Stomach (tissue), 9 donors: Measurements from ENCODE around the gene UCK2. TPM values are rescaled to one million over a fixed set of nuclear protein-coding genes. Genes with fewer than 3 reads are reported as not detected.
A peak's percentile ranks its signal among the peaks of the same experiment; 100 is the strongest.

ENCODE experiments used
- DNase-seq, 2 donors: peaks; one replicate each; pipeline versions ENCODE4 v3.0.0 to v3.0.0-alpha.2; 2013 to 2019
- H3K27ac ChIP-seq, 5 donors: fragments of 200-600 bp in 4 of 5; sonication (generic) in 4 of 5; one replicate each; pipeline ENCODE4 v1.5.1; 2013 to 2019; ENCODE audit warnings: mild to moderate bottlenecking in 1 of 5, moderate library complexity in 1 of 5
- H3K27me3 ChIP-seq, 3 donors: fragments of 200-600 bp; sonication (generic); one replicate each; pipeline ENCODE4 v1.5.1; 2017 to 2019; ENCODE audit warnings: mixed run types in 1 of 3
- H3K36me3 ChIP-seq, 4 donors: fragments of 200-600 bp; sonication (generic); 1 replicate in 3 of 4; 2 replicates in 1 of 4; pipeline ENCODE4 v1.5.1; 2016 to 2019
- H3K4me1 ChIP-seq, 4 donors: fragments of 200-600 bp; sonication (generic); one replicate each; pipeline ENCODE4 v1.5.1; 2016 to 2019
- H3K4me3 ChIP-seq, 4 donors: fragments of 200-600 bp; sonication (generic) in 3 of 4; one replicate each; pipeline ENCODE4 v1.5.1; 2016 to 2019; ENCODE audit warnings: mild to moderate bottlenecking in 1 of 4
- H3K9me3 ChIP-seq, 4 donors: fragments of 200-600 bp; sonication (generic); one replicate each; pipeline ENCODE4 v1.5.1; 2016 to 2019
- CTCF ChIP-seq, 7 experiments: fragments of 450-650 bp in 4 of 7; fragments of 200-600 bp in 3 of 7; sonication (generic) in 3 of 7; IDR thresholded peaks; one replicate each; pipeline ENCODE4 v1.5.1; 2016 to 2019; ENCODE audit warnings: antibody characterized with exemption in 7 of 7, control low read depth in 2 of 7, mild to moderate bottlenecking in 1 of 7
- EP300 ChIP-seq: sonication (generic); formaldehyde crosslinking; IDR thresholded peaks from one replicate; pipeline ENCODE4 v1.6.1; 2017; ENCODE audit warnings: antibody characterized with exemption
- POLR2A ChIP-seq, 4 donors: fragments of 450-650 bp; IDR thresholded peaks; one replicate each; pipeline ENCODE4 v1.6.1; 2016; ENCODE audit warnings: antibody characterized with exemption in 4 of 4, control low read depth in 2 of 4, mild to moderate bottlenecking in 1 of 4, moderate library complexity in 1 of 4
- POLR2AphosphoS5 ChIP-seq, 3 donors: sonication (generic); formaldehyde crosslinking; IDR thresholded peaks; one replicate each; pipeline ENCODE4 v1.6.1; 2016; ENCODE audit warnings: antibody characterized with exemption in 3 of 3
- WGBS, 5 donors: extraction: QIAGEN DNeasy Blood & Tissue Kit in 3 of 5; methylation state at CpG; one replicate each; pipeline versions ENCODE4 v1.1.5 to v1.1.7; 2013 to 2018; 5-methylcytosine and 5-hydroxymethylcytosine counted together
- intact Hi-C: fragments of 100-400 bp; cut with DNase I; formaldehyde crosslinking; loops from one replicate; pipeline ENCODE4 v1.15.1; 2023; ENCODE audit warnings: low total_unique reads
- polyA plus RNA-seq, 3 donors: library from polyadenylated mRNA; stranded (reverse); fragments of 200-250 nt; gene quantifications; one replicate each; pipeline ENCODE4 v1.2.3, GENCODE V29; 2013
- total RNA-seq, 5 donors: library from RNA; depleted of rRNA; stranded (reverse); fragments of >200 nt; gene quantifications; one replicate each; pipeline versions ENCODE4 v1.1.0 to v1.2.3, GENCODE V29; 2014 to 2016
- donor health status: healthy with polysubstance abuse.
- donor health status: Bipolar disorder and iron deficiency.
- donor health status: healthy.

The UCK2 gene
- total and polyA plus RNA-seq, 8 donors, result 12.3 to 72.8 (median 30.3) TPM

DNA sequence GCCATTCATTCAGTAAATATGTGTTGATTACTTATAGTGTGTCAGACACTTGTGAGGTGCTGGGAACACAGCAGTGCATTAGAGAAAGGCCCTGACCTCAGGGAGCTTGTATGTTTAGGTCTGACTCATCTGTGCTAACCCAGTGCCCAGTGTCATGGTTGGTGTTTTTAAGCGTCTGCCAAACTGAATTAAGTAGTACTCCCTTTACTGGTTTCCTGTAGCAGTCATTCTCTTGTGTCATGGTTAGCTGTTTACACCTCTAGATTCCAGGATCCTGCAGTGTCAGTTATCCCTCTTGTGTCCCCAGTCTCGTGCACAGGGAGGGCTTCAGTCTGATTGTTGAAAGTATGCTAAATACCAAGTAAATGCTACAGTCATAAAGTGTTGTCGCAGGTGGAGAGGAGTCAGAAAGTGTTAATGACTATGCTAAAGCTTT is 14.2 kb downstream of the UCK2 start:
- no peak overlapping the region for H3K27ac ChIP-seq
- H3K9me3 ChIP-seq, result no peaks in the 10 kb centered on the region
- H3K27me3 ChIP-seq, result no peaks in the 10 kb centered on the region
- no peak for DNase-seq
- no peaks in the 10 kb centered on the region for H3K36me3 ChIP-seq
- peaks cover 13 to 80% (median 59%) of the 10 kb centered on the region in 4 donors for H3K4me1 ChIP-seq
- intact Hi-C loops, result no loop called here
- no peak overlapping the region for H3K4me3 ChIP-seq
- no peak for TF ChIP-seq CTCF (IDR thresholded peaks at IDR 0.05)
- 76 to 83% (median 81%) methylated on average over 3 of the region's 3 CpGs for WGBS, 5 donors

DNA sequence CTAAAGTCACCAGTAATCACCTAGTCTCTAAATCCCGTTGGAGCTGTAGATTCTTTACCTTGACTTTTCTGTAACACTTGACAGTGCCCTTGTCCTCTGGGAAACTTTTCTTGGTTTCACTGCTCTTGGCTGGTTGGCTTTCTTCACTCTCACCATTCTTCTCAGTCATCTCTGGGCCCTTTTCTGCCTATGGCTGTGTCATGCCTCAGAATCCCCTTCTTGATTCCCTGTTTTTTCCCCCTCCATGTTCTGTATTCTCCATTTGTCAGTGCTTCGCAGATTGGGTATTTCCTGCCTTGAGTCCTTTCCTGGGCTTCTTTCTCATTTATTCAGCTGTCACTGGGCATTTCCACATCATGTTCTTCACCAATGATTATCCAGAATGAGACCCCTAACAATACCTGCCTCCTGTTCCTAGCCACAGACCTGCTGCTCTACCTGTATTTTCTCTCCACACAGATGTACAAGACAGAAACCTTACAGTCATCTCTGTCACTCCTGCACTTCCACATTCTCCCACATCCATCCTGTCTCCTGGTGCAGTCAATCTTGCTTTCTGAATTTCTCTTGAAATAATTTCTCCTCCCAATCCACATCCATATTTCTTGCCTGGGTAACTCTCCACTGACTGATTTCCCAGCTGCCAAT is 14.7 kb downstream of the UCK2 start:
- Histone ChIP-seq H3K36me3 (no peaks in the 10 kb centered on the region), H3K27ac (no peak overlapping the region), H3K27me3 (no peaks in the 10 kb centered on the region), H3K4me3 (no peak overlapping the region), H3K9me3 (no peaks in the 10 kb centered on the region), H3K4me1 (peaks cover 13 to 77% (median 53%) of the 10 kb centered on the region in 4 donors)
- no peak for TF ChIP-seq POLR2AphosphoS5 (IDR thresholded peaks at IDR 0.05)
- TF ChIP-seq POLR2A (IDR thresholded peaks at IDR 0.05), result no peak
- no peak for TF ChIP-seq CTCF (IDR thresholded peaks at IDR 0.05)
- no peak for TF ChIP-seq EP300
- no peak for DNase-seq
- intact Hi-C loops, result no loop called here
- 49 to 68% (median 58%) methylated on average over 2 of the region's 2 CpGs for WGBS, 5 donors

- Histone ChIP-seq H3K27ac (no peak overlapping the region), H3K27me3 (no peaks in the 10 kb centered on the region), H3K4me1 (peaks cover 10 to 71% (median 48%) of the 10 kb centered on the region in 4 donors), H3K36me3 (no peaks in the 10 kb centered on the region), H3K9me3 (no peaks in the 10 kb centered on the region), H3K4me3 (no peak overlapping the region)
- no peak for TF ChIP-seq CTCF (IDR thresholded peaks at IDR 0.05)
- TF ChIP-seq POLR2A (IDR thresholded peaks at IDR 0.05), result no peak
- no peak for TF ChIP-seq POLR2AphosphoS5 (IDR thresholded peaks at IDR 0.05)
- no peak for TF ChIP-seq EP300
- intact Hi-C loops, result no loop called here
- DNase-seq, result peak in 1 of 2 donors; percentile 47
- 11 to 25% (median 16%) methylated on average over 5 of the region's 5 CpGs for WGBS, 5 donors
These were observed 15.3 kb downstream of the UCK2 start for GRCh38 chr1:165842671-165843129.

DNA sequence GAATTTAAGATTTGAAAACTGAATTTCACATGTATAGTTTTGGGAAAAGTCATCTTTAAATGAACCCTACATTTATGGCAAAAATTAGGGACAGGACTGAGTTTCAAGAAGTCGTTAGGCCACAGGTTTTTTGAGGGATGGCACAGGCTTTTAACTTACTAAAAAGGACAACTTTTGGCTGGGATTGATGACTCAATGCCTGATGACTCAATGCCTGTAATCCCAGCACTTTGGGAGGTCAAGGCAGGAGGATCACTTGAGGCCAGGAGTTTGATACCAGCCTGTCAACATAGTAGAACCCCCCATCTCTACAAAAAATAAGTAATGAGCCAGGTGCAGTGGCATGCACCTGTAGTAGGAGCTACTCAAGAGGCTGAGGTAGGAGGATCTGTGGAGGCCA is 15.9 kb downstream of the UCK2 start:
- H3K36me3 ChIP-seq, result no peaks in the 10 kb centered on the region
- no peak overlapping the region for H3K4me3 ChIP-seq
- intact Hi-C loops, result no loop called here
- WGBS, 5 donors, result 60 to 64% (median 62%) methylated on average over 1 of the region's 1 CpG
- TF ChIP-seq POLR2AphosphoS5 (IDR thresholded peaks at IDR 0.05) (no peak), POLR2A (IDR thresholded peaks at IDR 0.05) (no peak), EP300 (no peak), CTCF (IDR thresholded peaks at IDR 0.05) (no peak)
- H3K27me3 ChIP-seq, result no peaks in the 10 kb centered on the region
- no peak for DNase-seq
- no peak overlapping the region for H3K27ac ChIP-seq
- H3K4me1 ChIP-seq, result peaks cover 4 to 65% (median 42%) of the 10 kb centered on the region in 4 donors
- no peaks in the 10 kb centered on the region for H3K9me3 ChIP-seq
